Breast epithelium (tissue), 4 donors: ENCODE measurements around the gene TOX3. TPM values are rescaled to one million over a fixed set of nuclear protein-coding genes. Genes with fewer than 3 reads are reported as not detected.

Source experiments
- DNase-seq, 2 donors: peaks; one replicate each; pipeline ENCODE4 v3.0.0-alpha.2; 2019; ENCODE audit warnings: low spot score in 2 of 2
- H3K27ac ChIP-seq, 2 donors: fragments of 200-600 bp; sonication (generic) in 1 of 2; one replicate each; pipeline ENCODE4 v1.5.1; 2016 to 2019; ENCODE audit warnings: mild to moderate bottlenecking in 1 of 2
- H3K27me3 ChIP-seq, 2 donors: fragments of 200-600 bp; sonication (generic) in 1 of 2; one replicate each; pipeline versions ENCODE4 v1.5.1 to v1.6.0; 2017 to 2019; ENCODE audit warnings: control low read depth in 1 of 2, mild to moderate bottlenecking in 1 of 2
- H3K36me3 ChIP-seq: fragments of 200-600 bp; one replicate; pipeline ENCODE4 v1.5.1; 2019
- H3K4me1 ChIP-seq, 2 donors: fragments of 200-600 bp; sonication (generic); one replicate each; pipeline ENCODE4 v1.5.1; 2016 to 2019; ENCODE audit warnings: control low read depth in 1 of 2
- H3K4me3 ChIP-seq, 3 donors: fragments of 200-600 bp; sonication (generic); 1 replicate in 2 of 3; 2 replicates in 1 of 3; pipeline ENCODE4 v1.5.1; 2016 to 2019; ENCODE audit warnings: mild to moderate bottlenecking in 3 of 3, moderate library complexity in 2 of 3
- H3K9me3 ChIP-seq, 2 donors: fragments of 200-600 bp; sonication (generic) in 1 of 2; one replicate each; pipeline ENCODE4 v1.5.1; 2016 to 2019; ENCODE audit warnings: control low read depth in 1 of 2
- CTCF ChIP-seq, 3 donors: fragments of 450-650 bp; IDR thresholded peaks; one replicate each; pipeline ENCODE4 v1.5.1; 2016 to 2017; ENCODE audit warnings: antibody characterized with exemption in 3 of 3, mild to moderate bottlenecking in 3 of 3, moderate library complexity in 3 of 3
- POLR2A ChIP-seq: fragments of 450-650 bp; IDR thresholded peaks from one replicate; pipeline ENCODE4 v1.6.1; 2016; ENCODE audit warnings: antibody characterized with exemption, mild to moderate bottlenecking, moderate library complexity
- POLR2AphosphoS5 ChIP-seq, 3 donors: sonication (generic); formaldehyde crosslinking; IDR thresholded peaks; one replicate each; pipeline ENCODE4 v1.6.1; 2017; ENCODE audit warnings: antibody characterized with exemption in 3 of 3
- intact Hi-C: fragments of 100-400 bp; cut with DNase I; formaldehyde crosslinking; loops from one replicate; pipeline ENCODE4 v1.15.1; 2023; ENCODE audit warnings: low total_unique reads
- total RNA-seq, 3 donors: library from RNA; depleted of rRNA; stranded (reverse); fragments of >200 nt; gene quantifications; one replicate each; pipeline ENCODE4 v1.1.0, GENCODE V29; 2016

TOX3 gene
- total RNA-seq, 3 donors from 2014 or later: 6.9 to 9.2 TPM; not detected in 1

- H3K4me3 ChIP-seq: no peak overlapping the region
- intact Hi-C loops: no loop called here
- no peak for DNase-seq
These were observed 73.8 kb downstream of the TOX3 start for GRCh38 chr16:52473096-52473495.

GRCh38 chr16:52471650-52472370, 75.1 kb downstream of the TOX3 start:
- H3K4me3 ChIP-seq: no peak overlapping the region
- no peak for TF ChIP-seq POLR2A
- intact Hi-C loops: no loop called here
- no peak for DNase-seq
- no peaks in the 10 kb centered on the region for H3K9me3 ChIP-seq
- no peaks in the 10 kb centered on the region for H3K27me3 ChIP-seq
- H3K27ac ChIP-seq: no peak overlapping the region
- H3K36me3 ChIP-seq: no peaks in the 10 kb centered on the region
- H3K4me1 ChIP-seq: no peaks in the 10 kb centered on the region

More at GRCh38 chr16:52473096-52473495, 73.8 kb downstream of the TOX3 start:
- no peak overlapping the region for H3K27ac ChIP-seq
- TF ChIP-seq POLR2A (no peak), POLR2AphosphoS5 (IDR thresholded peaks at IDR 0.05) (no peak), CTCF (IDR thresholded peaks at IDR 0.05) (no peak)
- no peaks in the 10 kb centered on the region for H3K4me1 ChIP-seq
- no peaks in the 10 kb centered on the region for H3K27me3 ChIP-seq
- no peaks in the 10 kb centered on the region for H3K36me3 ChIP-seq
- H3K9me3 ChIP-seq: no peaks in the 10 kb centered on the region

GRCh38 chr16:52470585-52470984, 76.4 kb downstream of the TOX3 start:
- no peak for TF ChIP-seq CTCF (IDR thresholded peaks at IDR 0.05)
- no peak for TF ChIP-seq POLR2A
- TF ChIP-seq POLR2AphosphoS5 (IDR thresholded peaks at IDR 0.05): no peak
- no peak overlapping the region for H3K4me3 ChIP-seq
- H3K4me1 ChIP-seq: no peaks in the 10 kb centered on the region
- intact Hi-C loops: no loop called here
- H3K36me3 ChIP-seq: no peaks in the 10 kb centered on the region
- H3K9me3 ChIP-seq: no peaks in the 10 kb centered on the region
- H3K27ac ChIP-seq: no peak overlapping the region
- no peak for DNase-seq
- H3K27me3 ChIP-seq: no peaks in the 10 kb centered on the region

GRCh38 chr16:52469775-52470174, 77.2 kb downstream of the TOX3 start:
- intact Hi-C loops: no loop called here
- Histone ChIP-seq H3K36me3 (no peaks in the 10 kb centered on the region), H3K9me3 (no peaks in the 10 kb centered on the region), H3K27ac (no peak overlapping the region), H3K27me3 (no peaks in the 10 kb centered on the region), H3K4me1 (no peaks in the 10 kb centered on the region), H3K4me3 (no peak overlapping the region)
- TF ChIP-seq POLR2A: no peak
- TF ChIP-seq POLR2AphosphoS5 (IDR thresholded peaks at IDR 0.05): no peak
- TF ChIP-seq CTCF (IDR thresholded peaks at IDR 0.05): no peak
- no peak for DNase-seq

GRCh38 chr16:52469091-52469490, 77.9 kb downstream of the TOX3 start:
- no peaks in the 10 kb centered on the region for H3K9me3 ChIP-seq

More at GRCh38 chr16:52469091-52469490, 77.9 kb downstream of the TOX3 start:
- TF ChIP-seq POLR2A (no peak), CTCF (IDR thresholded peaks at IDR 0.05) (no peak), POLR2AphosphoS5 (IDR thresholded peaks at IDR 0.05) (no peak)
- intact Hi-C loops: no loop called here
- H3K4me1 ChIP-seq: no peaks in the 10 kb centered on the region
- DNase-seq: no peak
- H3K36me3 ChIP-seq: no peaks in the 10 kb centered on the region
- no peak overlapping the region for H3K27ac ChIP-seq
- no peak overlapping the region for H3K4me3 ChIP-seq
- no peaks in the 10 kb centered on the region for H3K27me3 ChIP-seq
